HG02938 (cell line): ENCODE measurements around the gene MGME1.
"Not testable (repeated sequence)": the region's sequence is repeated elsewhere in the genome, so short reads cannot be mapped to it uniquely, and the experiment has no call there.

ENCODE experiments used
- ATAC-seq: cut with Tn5 transposase; IDR thresholded peaks from one replicate; pipeline ENCODE4 v1.9.1; 2021; ENCODE audit warnings: mild to moderate bottlenecking, moderate library complexity; ENCODE audit not compliant: unreplicated experiment

MGME1 gene

GRCh38 chr20:18014411-18014810 lies 45.6 kb downstream of the MGME1 start:
- no peak for ATAC-seq

DNA sequence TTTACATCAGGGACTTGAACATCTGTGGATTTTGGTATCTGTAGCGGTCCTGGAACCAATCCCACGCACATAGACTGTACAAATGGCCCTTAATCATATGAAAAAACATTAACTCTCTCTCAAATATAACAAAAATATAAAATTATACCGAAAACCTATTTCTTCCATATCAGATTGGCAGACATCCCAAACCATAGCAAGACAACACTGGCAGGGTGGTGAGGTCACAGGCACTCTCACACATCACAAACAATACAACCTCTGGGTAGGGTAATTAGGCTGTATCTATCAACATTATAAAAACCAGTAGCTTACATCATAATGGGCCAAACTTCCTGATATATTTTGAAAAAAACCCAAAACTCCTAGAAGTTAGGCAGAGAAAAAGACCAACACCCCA lies 48.0 kb downstream of the MGME1 start:
- ATAC-seq, result no peak

DNA sequence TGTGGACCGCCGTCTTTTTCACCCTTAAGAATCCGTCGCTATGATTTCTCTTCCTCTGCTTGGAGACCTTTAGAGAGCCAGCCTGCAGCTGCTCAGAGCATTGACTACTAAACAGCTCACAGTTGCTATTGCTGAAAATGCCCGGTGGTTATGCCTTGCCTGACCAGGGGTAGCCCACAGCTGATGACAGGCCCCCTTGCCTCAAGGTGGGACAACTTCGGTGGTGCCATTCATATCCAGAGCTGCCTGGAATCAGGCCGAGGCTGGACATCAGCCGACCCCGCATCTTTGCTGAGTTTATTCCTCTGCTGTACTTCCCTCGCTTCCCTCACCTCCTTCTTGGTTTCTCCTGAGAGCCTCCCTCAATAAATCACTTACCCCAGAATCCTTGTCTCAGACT lies 49.3 kb downstream of the MGME1 start:
- ATAC-seq, result no peak

DNA sequence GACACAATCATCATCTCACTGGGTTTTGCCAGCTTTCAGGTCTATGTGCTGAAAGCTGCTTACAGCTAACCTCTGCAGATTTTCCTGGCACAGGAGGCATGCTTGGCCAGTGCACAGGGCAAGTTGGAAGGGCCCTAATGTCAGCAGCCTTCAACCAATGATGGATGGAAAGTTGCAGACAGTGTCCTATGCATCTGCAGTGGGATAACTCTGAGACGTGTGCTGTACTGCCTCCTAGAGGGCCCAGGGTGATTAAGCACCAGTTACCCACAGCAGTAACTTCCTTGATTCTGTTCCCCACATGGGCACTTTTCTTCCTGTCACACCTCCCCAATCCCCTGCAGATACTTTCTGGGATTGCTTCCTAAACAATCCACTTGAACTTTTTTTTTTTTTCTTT lies 50.2 kb downstream of the MGME1 start:
- ATAC-seq, result no peak

GRCh38 chr20:18020931-18021330 lies 52.1 kb downstream of the MGME1 start:
- no peak for ATAC-seq

DNA sequence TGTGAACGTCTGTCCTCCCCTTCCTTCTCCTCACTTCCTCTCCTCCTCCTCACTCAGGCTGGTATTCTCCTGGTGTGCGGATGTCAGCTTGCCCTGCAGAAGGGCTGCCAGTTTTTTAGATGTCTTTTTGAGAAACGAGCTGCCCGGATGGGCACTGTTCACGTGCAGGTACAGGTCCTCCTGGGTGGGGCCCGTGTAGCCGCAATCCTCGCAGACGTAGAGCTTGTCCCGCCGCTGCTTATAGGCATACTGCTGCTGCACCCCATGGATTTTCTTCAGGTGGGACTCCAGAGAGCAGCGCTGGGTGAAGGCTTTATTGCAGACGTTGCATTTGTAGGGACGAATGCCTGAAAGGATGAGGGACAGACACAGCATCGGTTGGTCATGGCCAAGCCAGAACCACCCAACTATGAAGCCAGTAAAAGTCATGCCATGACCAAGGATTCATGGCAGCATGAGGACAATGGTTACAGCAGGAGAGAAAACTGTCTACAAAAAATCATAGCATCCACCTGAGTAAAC lies 55.8 kb downstream of the MGME1 start:
- no peak for ATAC-seq

GRCh38 chr20:18027011-18027410 lies 58.2 kb downstream of the MGME1 start:
- not testable (repeated sequence) for ATAC-seq

- no peak for ATAC-seq
These were observed 61.2 kb downstream of the MGME1 start for GRCh38 chr20:18030020-18030419.

- no peak for ATAC-seq
These were observed 62.2 kb downstream of the MGME1 start for GRCh38 chr20:18031050-18031449.

DNA sequence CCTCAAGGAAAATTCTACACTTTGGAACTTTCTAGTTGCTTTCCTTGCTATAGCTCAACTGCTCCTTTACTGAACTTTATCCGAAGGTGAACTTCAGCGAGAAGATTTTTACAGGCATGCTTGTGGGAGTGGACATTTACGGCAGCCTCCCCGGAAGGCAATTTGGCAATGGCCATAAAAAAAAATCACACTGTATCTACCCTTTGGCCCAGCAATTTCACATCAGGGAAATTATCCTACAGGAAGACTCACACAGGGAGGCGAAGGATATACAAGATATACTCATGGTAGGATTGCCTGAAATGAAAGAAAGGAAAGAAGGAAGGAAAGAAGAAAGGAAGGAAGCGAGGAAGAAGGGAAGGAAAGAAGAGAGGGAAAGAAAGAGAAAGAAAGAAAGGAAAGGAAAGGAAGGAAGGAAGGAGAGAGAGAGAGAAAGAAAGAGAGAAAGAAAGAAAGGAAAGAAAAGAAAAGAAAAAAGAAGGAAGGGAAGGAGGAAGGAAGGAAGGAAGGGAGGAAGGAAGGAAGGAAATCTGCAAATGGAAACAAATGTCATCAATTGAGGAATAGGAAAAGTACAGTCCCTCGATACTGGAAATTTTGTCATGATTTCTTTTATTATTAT lies 63.2 kb downstream of the MGME1 start:
- ATAC-seq, result no peak

GRCh38 chr20:18032977-18033892 lies 64.4 kb downstream of the MGME1 start:
- ATAC-seq, result no peak

DNA sequence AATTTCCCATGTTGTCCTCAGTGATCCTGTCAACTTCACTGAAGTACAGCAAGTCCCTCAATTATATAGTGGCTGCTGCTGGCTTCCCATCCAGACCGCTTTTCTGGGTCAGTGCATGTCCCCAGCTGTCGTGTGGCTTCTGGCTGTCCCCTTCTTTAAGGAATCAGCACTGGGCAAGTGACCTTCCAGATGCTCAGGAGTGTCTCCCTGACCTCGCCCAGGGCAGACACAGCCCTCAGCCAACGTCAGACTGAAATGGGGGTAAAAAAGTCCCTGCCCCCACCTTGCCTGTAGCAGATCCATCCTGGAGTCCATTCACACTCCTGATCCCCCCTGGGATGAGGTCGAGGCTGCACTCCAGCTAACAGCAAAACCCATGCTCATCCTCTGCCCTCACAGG lies 65.2 kb downstream of the MGME1 start:
- no peak for ATAC-seq

DNA sequence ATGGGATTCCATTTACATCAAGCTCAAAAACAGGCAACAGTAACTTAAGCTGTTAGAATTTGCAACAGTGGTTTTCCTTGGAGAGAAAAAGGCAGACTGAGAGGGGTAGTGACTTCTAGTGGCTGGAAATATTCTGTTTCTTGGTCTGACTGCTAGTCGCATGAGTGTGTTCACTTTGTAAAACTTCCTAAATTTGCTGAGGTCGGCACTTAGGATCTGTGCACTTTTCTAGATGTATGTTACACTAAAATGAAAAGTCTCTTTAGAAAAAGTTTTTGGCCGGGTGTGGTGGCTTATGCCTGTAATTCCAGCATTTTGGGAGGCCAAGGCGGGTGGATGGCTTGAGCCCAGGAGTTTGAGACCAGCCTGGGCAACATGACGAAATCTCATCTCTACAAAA lies 70.2 kb downstream of the MGME1 start:
- ATAC-seq, result no peak
